Bronchial epithelial cell (primary cell): ENCODE results near the gene KDM4B. TPM values are rescaled to one million over a fixed set of nuclear protein-coding genes. Genes with fewer than 3 reads are reported as not detected.

ENCODE experiments used
- DNase-seq: peaks from one replicate; pipeline ENCODE4 v3.0.0-alpha.2; 2010; ENCODE audit warnings: low read depth
- FAIRE-seq: peaks from 2 replicates; lab custom pipeline; 2011; peaks lifted over from hg19 to GRCh38; lab: Jason Lieb, UNC
- H3K27me3 ChIP-seq: 2 replicates; pipeline ENCODE4 v1.5.1; 2011; ENCODE audit warnings: low read length; ENCODE audit not compliant: control insufficient read depth, insufficient read depth
- H3K36me3 ChIP-seq: 2 replicates; pipeline ENCODE4 v1.5.1; 2011; ENCODE audit warnings: low read length; ENCODE audit not compliant: control insufficient read depth, insufficient read depth
- H3K4me3 ChIP-seq: 2 replicates; pipeline ENCODE4 v1.5.1; 2011; ENCODE audit warnings: mild to moderate bottlenecking, low read depth, low read length, control low read depth
- total RNA-seq: library from RNA; depleted of rRNA; stranded (reverse); fragments of >200 nt; gene quantifications from 2 replicates; pipeline ENCODE4 v1.2.1, GENCODE V29; 2014
- TF ChIP-seq, protein P1 (sequence below): IDR thresholded peaks from 2 replicates; pipeline ENCODE4 v1.5.1; 2011; ENCODE audit warnings: mild to moderate bottlenecking, moderate library complexity, low read length, control low read depth, inconsistent platforms; ENCODE audit not compliant: insufficient read depth, severe bottlenecking

KDM4B gene
- total RNA-seq, 1 donor from 2014 or later, result 12.6 TPM

DNA sequence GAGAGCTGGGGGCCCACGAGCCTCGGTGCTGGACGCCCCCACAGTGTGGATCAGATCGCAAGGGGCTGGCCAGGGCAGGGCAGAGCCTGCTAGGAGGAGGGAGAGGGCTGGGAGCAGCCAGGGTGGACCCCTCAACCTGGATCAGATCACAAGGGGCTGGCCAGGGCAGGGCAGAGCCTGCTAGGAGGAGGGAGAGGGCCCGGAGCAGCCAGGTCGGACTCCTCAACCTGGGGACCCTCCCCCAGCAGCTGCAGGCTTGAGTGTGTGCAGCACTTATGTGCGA lies 126.6 kb downstream of the KDM4B start:
- no peaks in the 10 kb centered on the region for H3K27me3 ChIP-seq
- TF ChIP-seq, protein P1, sequence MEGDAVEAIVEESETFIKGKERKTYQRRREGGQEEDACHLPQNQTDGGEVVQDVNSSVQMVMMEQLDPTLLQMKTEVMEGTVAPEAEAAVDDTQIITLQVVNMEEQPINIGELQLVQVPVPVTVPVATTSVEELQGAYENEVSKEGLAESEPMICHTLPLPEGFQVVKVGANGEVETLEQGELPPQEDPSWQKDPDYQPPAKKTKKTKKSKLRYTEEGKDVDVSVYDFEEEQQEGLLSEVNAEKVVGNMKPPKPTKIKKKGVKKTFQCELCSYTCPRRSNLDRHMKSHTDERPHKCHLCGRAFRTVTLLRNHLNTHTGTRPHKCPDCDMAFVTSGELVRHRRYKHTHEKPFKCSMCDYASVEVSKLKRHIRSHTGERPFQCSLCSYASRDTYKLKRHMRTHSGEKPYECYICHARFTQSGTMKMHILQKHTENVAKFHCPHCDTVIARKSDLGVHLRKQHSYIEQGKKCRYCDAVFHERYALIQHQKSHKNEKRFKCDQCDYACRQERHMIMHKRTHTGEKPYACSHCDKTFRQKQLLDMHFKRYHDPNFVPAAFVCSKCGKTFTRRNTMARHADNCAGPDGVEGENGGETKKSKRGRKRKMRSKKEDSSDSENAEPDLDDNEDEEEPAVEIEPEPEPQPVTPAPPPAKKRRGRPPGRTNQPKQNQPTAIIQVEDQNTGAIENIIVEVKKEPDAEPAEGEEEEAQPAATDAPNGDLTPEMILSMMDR, result no peak
- H3K36me3 ChIP-seq, result peaks cover 12% of the 10 kb centered on the region
- H3K4me3 ChIP-seq, result no peak overlapping the region
- FAIRE-seq (no peak), DNase-seq (no peak)

DNA sequence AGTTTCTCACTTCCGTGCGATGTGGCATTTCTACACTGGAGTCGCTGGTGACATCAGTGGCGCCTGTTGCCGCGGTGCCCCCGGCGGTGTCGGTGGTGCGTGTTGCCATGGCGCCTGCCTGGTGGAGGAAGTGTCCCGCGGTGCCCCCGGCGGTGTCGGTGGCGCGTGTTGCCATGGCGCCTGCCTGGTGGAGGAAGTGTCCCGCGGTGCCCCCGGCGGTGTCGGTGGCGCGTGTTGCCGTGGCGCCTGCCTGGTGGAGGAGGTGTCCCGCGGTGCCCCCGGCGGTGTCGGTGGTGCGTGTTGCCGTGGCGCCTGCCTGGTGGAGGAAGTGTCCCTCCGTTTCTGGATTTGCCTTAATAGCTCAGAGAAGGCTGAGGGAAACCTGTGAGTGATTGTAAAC lies 127.6 kb downstream of the KDM4B start:
- H3K36me3 ChIP-seq, result peaks cover 12% of the 10 kb centered on the region
- DNase-seq (no peak), FAIRE-seq (no peak)
- no peak overlapping the region for H3K4me3 ChIP-seq
- H3K27me3 ChIP-seq, result no peaks in the 10 kb centered on the region
- TF ChIP-seq, protein P1, result no peak

DNA sequence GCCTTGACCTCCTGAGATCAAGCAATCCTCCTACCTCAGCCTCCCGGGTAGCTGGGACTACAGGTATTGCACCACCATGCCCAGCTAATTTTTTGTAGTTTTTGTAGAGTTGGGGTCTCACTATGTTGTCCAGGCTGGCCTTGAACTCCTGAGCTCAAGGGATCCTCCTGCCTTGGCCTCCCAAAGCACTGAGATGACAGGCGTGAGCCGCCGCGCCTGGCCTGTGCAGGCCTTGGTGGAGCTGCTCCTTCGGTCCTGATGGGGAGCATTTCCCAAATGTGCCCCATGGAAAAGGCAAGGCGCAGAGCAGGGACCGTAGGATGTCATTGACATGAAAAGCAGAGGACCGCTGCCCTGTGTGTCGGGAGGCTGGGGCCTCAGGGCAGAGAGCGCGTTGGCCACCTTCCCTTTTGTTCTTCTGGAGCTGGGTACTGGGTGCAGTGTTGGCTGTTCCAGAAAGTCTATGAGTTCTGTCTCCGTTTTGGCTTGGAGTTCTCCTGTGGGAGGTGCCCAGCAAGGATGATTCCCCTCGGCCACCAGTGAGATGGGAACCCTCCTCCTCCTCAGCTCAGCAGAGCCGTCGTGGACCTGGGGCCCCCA lies 128.5 kb downstream of the KDM4B start:
- TF ChIP-seq, protein P1, result no peak
- DNase-seq (no peak), FAIRE-seq (no peak)

DNA sequence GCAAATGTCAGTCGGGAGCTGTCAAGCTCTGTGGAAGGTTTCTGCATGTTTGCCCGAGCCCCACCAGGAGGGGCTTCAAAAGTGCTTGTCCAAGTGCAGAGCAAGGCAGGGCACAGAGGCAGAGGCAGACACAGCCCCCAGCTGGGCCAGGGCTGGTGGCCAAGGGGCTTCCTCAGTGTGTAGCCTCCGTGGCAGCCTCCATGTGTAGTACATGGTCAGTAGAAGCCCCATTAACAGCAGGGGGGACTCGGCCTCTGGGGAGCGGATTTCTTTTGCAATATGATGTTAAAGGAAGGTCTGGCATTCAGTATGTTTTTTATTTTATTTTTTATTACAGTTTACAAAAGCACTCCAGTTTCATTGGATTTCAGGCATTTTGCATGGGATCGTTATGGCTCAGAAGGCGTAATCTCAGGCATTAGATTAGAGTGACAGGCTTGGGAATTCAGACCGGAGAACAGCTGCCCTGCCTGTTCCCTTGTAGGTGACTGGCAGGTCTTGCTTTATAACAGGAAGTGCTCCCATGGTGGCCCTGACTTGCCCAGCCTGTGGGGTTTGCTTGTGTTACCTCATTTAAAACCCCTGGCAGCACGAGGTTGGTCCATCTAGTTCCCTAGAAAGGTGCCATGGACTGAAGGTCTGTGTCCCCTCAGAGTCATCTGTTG lies 129.2 kb downstream of the KDM4B start:
- Histone ChIP-seq H3K27me3 (no peaks in the 10 kb centered on the region), H3K36me3 (peaks cover 12% of the 10 kb centered on the region), H3K4me3 (no peak overlapping the region)
- TF ChIP-seq, protein P1, result no peak
- no peak for FAIRE-seq
- no peak for DNase-seq

More for the DNA sequence above, 128.5 kb downstream of the KDM4B start:
- Histone ChIP-seq H3K4me3 (no peak overlapping the region), H3K36me3 (peaks cover 12% of the 10 kb centered on the region), H3K27me3 (no peaks in the 10 kb centered on the region)

DNA sequence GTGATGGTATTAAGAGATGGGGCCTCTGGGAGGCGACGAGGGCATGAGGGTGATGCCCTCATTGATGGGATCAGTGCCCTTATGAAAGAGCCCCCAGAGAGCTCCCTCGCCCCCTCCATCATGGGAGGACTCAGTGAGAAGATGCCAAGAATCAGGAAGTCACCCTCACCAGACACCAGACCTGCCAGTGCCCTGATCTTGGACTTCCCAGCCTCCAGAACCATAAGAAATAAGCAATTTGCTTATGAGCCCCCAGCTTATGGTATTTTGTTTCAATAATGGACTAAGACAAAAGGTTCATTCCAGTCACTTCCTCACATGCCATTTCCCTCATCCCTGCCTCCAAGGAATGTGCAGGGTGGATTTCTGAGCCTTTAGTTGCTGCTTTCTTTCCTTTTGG lies 129.7 kb downstream of the KDM4B start:
- TF ChIP-seq, protein P1, result no peak
- DNase-seq (no peak), FAIRE-seq (no peak)
- Histone ChIP-seq H3K36me3 (peaks cover 11% of the 10 kb centered on the region), H3K27me3 (no peaks in the 10 kb centered on the region), H3K4me3 (no peak overlapping the region)
